Neutrophil (primary cell): Measurements from ENCODE around the gene PTPRC.

Experiments
- H3K27ac ChIP-seq: fragments of 200-600 bp; sonication (generic); 2 replicates; pipeline ENCODE4 v1.5.1; 2016; ENCODE audit warnings: mild to moderate bottlenecking, moderate library complexity
- H3K27me3 ChIP-seq: fragments of 200-600 bp; sonication (generic); 2 replicates; pipeline ENCODE4 v1.6.0; 2016; ENCODE audit warnings: mild to moderate bottlenecking
- H3K36me3 ChIP-seq: fragments of 200-600 bp; sonication (generic); 2 replicates; pipeline ENCODE4 v1.5.1; 2017
- H3K4me1 ChIP-seq, 2 experiments: fragments of 200-600 bp in 1 of 2; sonication (generic) in 1 of 2; 1 replicate in 1 of 2; 2 replicates in 1 of 2; pipeline versions ENCODE4 v1.5.1 to v1.6.1; 2013 to 2016; ENCODE audit warnings: low read depth in 1 of 2, low read length in 1 of 2, mild to moderate bottlenecking in 1 of 2, moderate library complexity in 1 of 2; ENCODE audit not compliant: control insufficient read depth in 1 of 2, insufficient read depth in 1 of 2
- H3K4me3 ChIP-seq, 2 experiments: fragments of 200-600 bp in 1 of 2; sonication (generic) in 1 of 2; 1 replicate in 1 of 2; 2 replicates in 1 of 2; pipeline ENCODE4 v1.5.1; 2013 to 2016; ENCODE audit warnings: low read depth in 1 of 2, low read length in 1 of 2, mild to moderate bottlenecking in 1 of 2, moderate library complexity in 1 of 2
- H3K9me3 ChIP-seq: fragments of 200-600 bp; sonication (generic); 2 replicates; pipeline ENCODE4 v1.5.1; 2016
- CTCF ChIP-seq: fragments of 200-600 bp; sonication (generic); IDR thresholded peaks from 2 replicates; pipeline ENCODE4 v1.5.1; 2016; ENCODE audit warnings: antibody characterized with exemption

PTPRC gene

GRCh38 chr1:198637157-198637556, 1.7 kb upstream of the PTPRC start:
- Histone ChIP-seq H3K9me3 (no peaks in the 10 kb centered on the region), H3K27ac (peak overlapping the region; percentile 97), H3K4me3 (no peak overlapping the region), H3K27me3 (no peaks in the 10 kb centered on the region), H3K36me3 (peaks cover 9% of the 10 kb centered on the region), H3K4me1 (peaks cover 30 to 55% of the 10 kb centered on the region in 2 experiments)
- TF ChIP-seq CTCF = no peak

DNA sequence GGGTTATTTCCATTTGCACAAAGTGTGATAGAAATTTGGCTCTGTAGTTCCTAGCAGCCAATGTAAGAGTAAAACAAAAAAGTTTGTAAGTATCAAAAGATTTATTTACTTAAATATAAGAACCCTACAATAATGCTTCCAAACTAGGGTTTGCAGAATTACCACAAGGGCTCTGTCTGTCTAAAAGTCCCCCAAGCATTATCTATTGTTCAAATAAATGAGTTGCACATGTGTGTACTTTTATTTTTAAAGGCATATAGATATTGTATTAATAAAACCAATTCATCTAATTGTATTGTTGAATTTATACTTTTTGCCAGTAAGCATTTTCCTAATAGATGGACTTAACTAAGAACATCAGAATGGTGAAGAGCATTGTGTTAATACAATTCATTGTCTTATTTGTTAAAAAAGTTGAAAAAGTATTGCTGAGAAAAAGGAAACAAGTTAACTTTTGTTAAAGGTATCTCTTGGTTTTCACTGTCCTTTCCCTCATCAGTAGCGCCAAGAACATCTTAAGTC, 863 bp upstream of the PTPRC start:
- Histone ChIP-seq H3K36me3 (peaks cover 14% of the 10 kb centered on the region), H3K9me3 (no peaks in the 10 kb centered on the region), H3K27me3 (no peaks in the 10 kb centered on the region), H3K4me1 (peaks cover 36 to 58% of the 10 kb centered on the region in 2 experiments), H3K27ac (peak overlapping the region; percentile 97), H3K4me3 (peak overlapping the region; percentile 73 to 78)
- no peak for TF ChIP-seq CTCF

GRCh38 chr1:198638441-198638840, 399 bp upstream of the PTPRC start:
- Histone ChIP-seq H3K27me3 (no peaks in the 10 kb centered on the region), H3K4me3 (peak overlapping the region; percentile 73 to 78), H3K9me3 (no peaks in the 10 kb centered on the region), H3K36me3 (peaks cover 14% of the 10 kb centered on the region), H3K4me1 (peaks cover 36 to 58% of the 10 kb centered on the region in 2 experiments), H3K27ac (peak overlapping the region; percentile 97)
- TF ChIP-seq CTCF = no peak

GRCh38 chr1:198639671-198640143, 867 bp downstream of the PTPRC start:
- Histone ChIP-seq H3K27ac (peak overlapping the region; percentile 97), H3K4me1 (peaks cover 36 to 58% of the 10 kb centered on the region in 2 experiments), H3K36me3 (peaks cover 25% of the 10 kb centered on the region), H3K27me3 (no peaks in the 10 kb centered on the region), H3K4me3 (peak overlapping the region; percentile 73 to 78), H3K9me3 (no peaks in the 10 kb centered on the region)
- TF ChIP-seq CTCF = no peak

GRCh38 chr1:198640174-198640573, 1.3 kb downstream of the PTPRC start:
- H3K36me3 ChIP-seq = peaks cover 30% of the 10 kb centered on the region
- H3K9me3 ChIP-seq = no peaks in the 10 kb centered on the region
- H3K27me3 ChIP-seq = no peaks in the 10 kb centered on the region
- peaks cover 41 to 63% of the 10 kb centered on the region in 2 experiments for H3K4me1 ChIP-seq
- H3K4me3 ChIP-seq = peak overlapping the region; percentile 73 to 78
- H3K27ac ChIP-seq = peak overlapping the region; percentile 97
- no peak for TF ChIP-seq CTCF
